ENCODE data around the gene AMMECR1L.

DNA sequence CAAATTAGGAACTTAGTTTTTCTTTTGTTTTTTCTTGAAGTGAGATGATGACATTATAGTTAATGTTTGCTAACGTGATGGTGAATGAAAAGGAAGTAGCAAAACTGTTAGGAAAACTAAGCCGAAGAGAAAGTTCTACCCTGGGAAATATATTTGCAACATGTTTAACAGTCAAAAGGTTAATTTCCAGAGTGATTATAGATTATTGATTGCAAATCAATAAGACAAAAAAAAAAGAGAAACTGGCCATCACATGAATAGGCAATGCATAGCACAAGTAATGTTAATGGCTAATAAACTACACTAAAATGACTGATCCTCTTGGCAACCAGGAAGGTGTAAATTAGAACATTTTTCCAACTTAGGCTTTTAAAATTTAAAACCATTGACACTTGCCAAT lies 26.0 kb upstream of the AMMECR1L start:
- TF ChIP-seq, protein P1, sequence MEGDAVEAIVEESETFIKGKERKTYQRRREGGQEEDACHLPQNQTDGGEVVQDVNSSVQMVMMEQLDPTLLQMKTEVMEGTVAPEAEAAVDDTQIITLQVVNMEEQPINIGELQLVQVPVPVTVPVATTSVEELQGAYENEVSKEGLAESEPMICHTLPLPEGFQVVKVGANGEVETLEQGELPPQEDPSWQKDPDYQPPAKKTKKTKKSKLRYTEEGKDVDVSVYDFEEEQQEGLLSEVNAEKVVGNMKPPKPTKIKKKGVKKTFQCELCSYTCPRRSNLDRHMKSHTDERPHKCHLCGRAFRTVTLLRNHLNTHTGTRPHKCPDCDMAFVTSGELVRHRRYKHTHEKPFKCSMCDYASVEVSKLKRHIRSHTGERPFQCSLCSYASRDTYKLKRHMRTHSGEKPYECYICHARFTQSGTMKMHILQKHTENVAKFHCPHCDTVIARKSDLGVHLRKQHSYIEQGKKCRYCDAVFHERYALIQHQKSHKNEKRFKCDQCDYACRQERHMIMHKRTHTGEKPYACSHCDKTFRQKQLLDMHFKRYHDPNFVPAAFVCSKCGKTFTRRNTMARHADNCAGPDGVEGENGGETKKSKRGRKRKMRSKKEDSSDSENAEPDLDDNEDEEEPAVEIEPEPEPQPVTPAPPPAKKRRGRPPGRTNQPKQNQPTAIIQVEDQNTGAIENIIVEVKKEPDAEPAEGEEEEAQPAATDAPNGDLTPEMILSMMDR (conservative IDR thresholded peaks at IDR 0.05; ENCODE audit: low read depth, low read length), result no peak
- TF ChIP-seq RAD21 (IDR thresholded peaks at IDR 0.05; ENCODE audit: low read length) (no peak), RCOR1 (IDR thresholded peaks at IDR 0.05; ENCODE audit: insufficient replicate concordance, low read length) (no peak), MAFK (IDR thresholded peaks at IDR 0.05; ENCODE audit: low read depth, low read length) (no peak), POLR2A (IDR thresholded peaks at IDR 0.05; ENCODE audit: low read depth, low read length) (no peak), SMC3 (IDR thresholded peaks at IDR 0.05; ENCODE audit: low read depth, low read length) (no peak)
- TF ChIP-seq, protein P2, sequence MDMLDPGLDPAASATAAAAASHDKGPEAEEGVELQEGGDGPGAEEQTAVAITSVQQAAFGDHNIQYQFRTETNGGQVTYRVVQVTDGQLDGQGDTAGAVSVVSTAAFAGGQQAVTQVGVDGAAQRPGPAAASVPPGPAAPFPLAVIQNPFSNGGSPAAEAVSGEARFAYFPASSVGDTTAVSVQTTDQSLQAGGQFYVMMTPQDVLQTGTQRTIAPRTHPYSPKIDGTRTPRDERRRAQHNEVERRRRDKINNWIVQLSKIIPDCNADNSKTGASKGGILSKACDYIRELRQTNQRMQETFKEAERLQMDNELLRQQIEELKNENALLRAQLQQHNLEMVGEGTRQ (IDR thresholded peaks at IDR 0.05; ENCODE audit: low read depth, low read length), result no peak

Data from IMR-90 (cell line).